ENCODE results near the gene ARHGAP22.

GRCh38 chr10:48648172-48648942 lies 43.5 kb upstream of the ARHGAP22 start:
- TF ChIP-seq POLR2AphosphoS5 (IDR thresholded peaks at IDR 0.05; ENCODE audit: low read depth, low read length) (no peak), EZH2phosphoT487 (IDR thresholded peaks at IDR 0.05; ENCODE audit: borderline replicate concordance, low read depth) (no peak), ZBTB33 (IDR thresholded peaks at IDR 0.05; ENCODE audit: borderline replicate concordance, low read depth) (no peak), CTCF (IDR thresholded peaks at IDR 0.05) (no peak)
